Epithelial cell of esophagus (primary cell): ENCODE results near the gene IL9.

Experiments used
- DNase-seq: peaks from one replicate; pipeline ENCODE4 v3.0.0; 2010; ENCODE audit warnings: low read depth
- H3K4me3 ChIP-seq: 2 replicates; pipeline ENCODE4 v1.5.1; 2011; ENCODE audit warnings: mild to moderate bottlenecking, low read length, control low read depth
- CTCF ChIP-seq: IDR thresholded peaks from 2 replicates; pipeline ENCODE4 v1.5.1; 2011; ENCODE audit warnings: low read depth, mild to moderate bottlenecking, low read length, control low read depth, inconsistent platforms; ENCODE audit not compliant: insufficient read depth; ENCODE audit errors: missing control alignments

IL9 gene

GRCh38 chr5:135857630-135858311, 37.9 kb downstream of the IL9 start:
- DNase-seq: peak; percentile 8
- no peak for TF ChIP-seq CTCF
- H3K4me3 ChIP-seq: no peak overlapping the region

GRCh38 chr5:135851915-135852845, 43.5 kb downstream of the IL9 start:
- TF ChIP-seq CTCF: no peak
- no peak overlapping the region for H3K4me3 ChIP-seq
- no peak for DNase-seq

GRCh38 chr5:135851186-135851914, 44.3 kb downstream of the IL9 start:
- no peak for TF ChIP-seq CTCF
- DNase-seq: no peak

GRCh38 chr5:135850671-135851070, 45.0 kb downstream of the IL9 start:
- no peak for TF ChIP-seq CTCF
- no peak overlapping the region for H3K4me3 ChIP-seq
- DNase-seq: no peak

More at GRCh38 chr5:135851186-135851914, 44.3 kb downstream of the IL9 start:
- H3K4me3 ChIP-seq: no peak overlapping the region

DNA sequence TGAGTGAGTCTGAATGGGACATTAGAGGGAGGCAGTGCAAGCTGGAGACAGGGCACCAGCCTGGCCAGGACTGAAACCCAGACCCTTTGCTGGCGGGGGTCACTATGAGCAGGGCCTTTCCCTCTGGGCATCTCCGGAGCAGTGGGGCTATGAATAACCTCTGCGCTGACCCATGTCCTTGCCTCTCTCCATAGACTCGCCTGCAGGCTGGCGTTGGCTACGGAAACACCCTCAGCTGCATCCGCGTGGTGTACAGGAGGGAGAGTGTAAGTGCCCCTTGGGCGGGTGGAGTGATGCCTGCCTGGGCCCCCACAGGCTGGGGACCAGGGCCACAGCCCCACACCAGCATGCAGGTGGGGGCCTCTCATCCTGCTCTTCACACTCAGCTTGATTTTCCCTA, 45.4 kb downstream of the IL9 start:
- DNase-seq: no peak
- no peak for TF ChIP-seq CTCF
- H3K4me3 ChIP-seq: no peak overlapping the region

DNA sequence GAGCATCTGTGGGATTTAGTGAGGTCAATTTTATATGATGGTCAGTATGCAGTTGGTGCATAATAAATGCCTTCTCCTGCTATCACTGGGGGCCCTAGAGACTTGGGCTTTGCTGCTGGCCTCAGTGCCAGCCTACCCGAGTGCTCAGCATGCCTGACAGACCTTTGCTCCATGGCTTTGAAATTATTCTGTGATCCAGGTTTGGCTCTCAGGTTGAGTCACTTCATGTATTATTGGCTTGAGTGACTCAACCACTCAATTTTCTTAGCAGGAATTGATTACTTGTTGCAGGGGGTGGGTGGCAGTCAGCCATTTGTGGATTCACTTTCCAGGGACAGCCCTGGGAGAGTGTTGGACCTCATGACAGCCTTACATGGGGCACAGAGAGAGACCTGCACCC, 47.7 kb downstream of the IL9 start:
- H3K4me3 ChIP-seq: no peak overlapping the region
- DNase-seq: no peak
- TF ChIP-seq CTCF: no peak
